ENCODE data around the gene UNC5B.

Gene UNC5B

GRCh38 chr10:71212318-71213126 lies at the start of gene UNC5B:
UNC5B (plus strand) TSS chr10:71212570; CDS start chr10:71212986, 416 bp downstream.
- peak; percentile 95 for DNase-seq (ENCODE audit: low spot score)

GRCh38 chr10:71173466-71173865 lies 38.9 kb upstream of the UNC5B start:
- no peak for DNase-seq (ENCODE audit: low spot score)

- no peak for DNase-seq (ENCODE audit: low spot score)
Measured at GRCh38 chr10:71176661-71177060, 35.7 kb upstream of the UNC5B start.

- DNase-seq (ENCODE audit: low spot score) = no peak
Measured at GRCh38 chr10:71177651-71178199, 34.6 kb upstream of the UNC5B start.

DNA sequence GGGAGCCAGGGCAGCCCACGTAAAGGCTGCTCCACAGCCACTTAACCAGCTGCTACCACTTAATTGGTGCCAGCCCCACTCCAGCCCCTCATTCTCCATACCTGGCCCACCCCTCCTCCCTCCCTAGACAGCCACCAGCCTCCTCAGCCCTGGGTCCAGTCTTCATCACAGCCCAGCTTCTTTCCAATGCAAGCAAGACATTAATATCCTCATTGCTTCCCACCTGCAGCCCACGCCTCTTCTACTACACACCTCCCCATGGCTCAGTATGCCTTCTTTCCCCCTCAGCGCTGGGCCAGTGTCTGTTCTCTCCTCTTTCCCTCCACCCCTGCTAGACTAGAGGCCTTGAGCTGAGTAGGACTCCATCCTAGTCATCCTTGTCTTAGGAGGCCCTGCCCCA lies 33.5 kb upstream of the UNC5B start:
- DNase-seq (ENCODE audit: low spot score) = no peak

- no peak for DNase-seq (ENCODE audit: low spot score)
Measured at GRCh38 chr10:71179382-71179781, 33.0 kb upstream of the UNC5B start.

DNA sequence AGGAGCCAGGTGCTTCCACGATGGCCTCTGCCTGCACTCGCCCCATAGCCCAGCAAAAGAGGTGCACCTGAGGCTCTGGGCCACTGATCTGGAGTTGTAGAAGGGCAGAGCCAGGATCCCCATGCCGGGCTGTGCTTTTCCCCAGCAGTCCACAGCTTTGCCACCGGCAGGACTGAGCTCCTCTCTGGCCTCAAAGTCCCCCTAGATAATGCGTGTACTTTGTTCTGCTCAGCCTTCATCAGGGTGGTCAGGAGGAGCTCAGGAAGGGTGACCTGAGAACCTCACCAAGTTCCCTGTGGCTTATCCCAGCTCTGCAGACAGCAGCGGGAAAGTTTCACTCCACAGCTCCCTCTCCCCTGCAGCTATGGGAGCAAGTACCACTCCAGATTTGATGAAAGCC lies 27.9 kb upstream of the UNC5B start:
- no peak for DNase-seq (ENCODE audit: low spot score)

- DNase-seq (ENCODE audit: low spot score) = no peak
Measured at GRCh38 chr10:71185209-71185608, 27.2 kb upstream of the UNC5B start.

GRCh38 chr10:71187197-71187596 lies 25.2 kb upstream of the UNC5B start:
- DNase-seq (ENCODE audit: low spot score) = no peak

DNA sequence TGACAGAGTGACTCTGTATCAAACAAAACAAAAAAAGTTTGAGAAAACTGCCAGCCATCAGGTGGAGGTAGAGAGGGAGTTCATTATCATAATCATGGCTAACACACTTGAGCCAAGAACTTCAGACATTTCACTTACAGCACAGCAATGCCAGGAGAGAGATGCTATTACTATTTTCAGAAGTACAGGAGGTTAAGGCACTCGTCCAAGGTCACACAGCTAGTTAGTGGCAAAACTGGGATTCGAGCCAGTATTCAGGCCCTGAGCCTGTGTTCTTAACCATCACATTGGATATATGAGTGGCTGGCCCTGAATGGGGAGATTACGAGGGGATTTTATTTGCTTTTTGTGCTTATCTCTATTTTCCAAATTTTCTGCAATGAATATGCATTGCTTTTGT lies 24.8 kb upstream of the UNC5B start:
- no peak for DNase-seq (ENCODE audit: low spot score)

DNA sequence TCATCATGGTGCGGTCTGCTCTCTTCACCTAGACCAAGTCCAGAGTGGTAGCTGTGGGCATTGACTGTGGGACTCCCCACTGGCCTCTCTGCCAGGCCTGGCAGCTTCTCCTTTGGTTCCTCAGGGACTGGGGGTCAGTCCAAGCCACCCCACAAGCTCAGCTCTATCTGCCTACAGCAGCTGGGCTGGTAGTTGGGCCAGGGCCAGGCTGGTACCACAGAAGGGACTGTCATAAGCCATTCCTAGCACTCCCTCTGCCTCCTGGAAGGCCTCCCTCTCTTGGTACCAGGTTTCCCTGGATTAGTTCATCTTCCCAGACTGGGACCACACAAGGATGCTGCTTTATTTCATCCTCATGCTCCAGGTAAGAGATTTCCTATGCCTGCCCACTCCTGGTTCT lies 24.2 kb upstream of the UNC5B start:
- DNase-seq (ENCODE audit: low spot score) = no peak

GRCh38 chr10:71191019-71191418 lies 21.4 kb upstream of the UNC5B start:
- DNase-seq (ENCODE audit: low spot score) = no peak

GRCh38 chr10:71191551-71192076 lies 20.8 kb upstream of the UNC5B start:
- DNase-seq (ENCODE audit: low spot score) = no peak

GRCh38 chr10:71193516-71193915 lies 18.9 kb upstream of the UNC5B start:
- DNase-seq (ENCODE audit: low spot score) = no peak

DNA sequence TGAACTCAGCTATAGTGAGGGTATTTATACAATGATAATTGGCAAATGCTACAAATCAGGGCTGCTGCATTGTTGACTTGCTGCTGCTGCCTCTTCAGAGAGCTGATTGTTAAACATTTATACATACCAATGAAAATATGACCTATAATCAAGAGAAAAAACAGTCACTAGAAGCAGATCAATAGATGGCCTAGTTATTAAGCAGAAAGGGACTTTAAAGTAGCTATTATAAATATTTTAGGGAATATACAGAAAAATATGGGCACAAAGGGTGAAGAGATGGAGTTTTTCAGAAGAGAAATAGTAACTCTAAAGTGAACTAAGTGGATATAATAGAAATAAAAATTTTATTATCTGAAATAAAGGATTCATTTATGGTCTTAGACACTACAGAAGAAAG lies 14.4 kb upstream of the UNC5B start:
- no peak for DNase-seq (ENCODE audit: low spot score)

DNA sequence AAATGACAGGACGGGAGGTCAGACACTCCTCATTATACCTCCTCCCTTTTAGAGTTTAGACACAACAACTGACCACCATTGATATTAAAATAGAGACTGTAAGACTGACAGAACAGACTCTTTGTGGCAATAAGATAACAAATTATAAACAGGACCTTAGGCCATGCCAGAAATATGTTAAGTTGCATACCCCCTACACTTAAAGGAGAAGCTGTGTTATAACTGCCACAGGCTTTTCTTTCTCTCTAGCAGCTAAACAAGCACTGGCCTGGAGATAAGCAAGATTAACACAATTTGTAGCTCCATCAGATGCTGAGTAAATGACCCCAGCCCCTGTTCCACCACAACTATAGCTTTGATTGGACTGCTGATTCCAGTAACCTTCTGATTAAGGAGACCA lies 10.5 kb upstream of the UNC5B start:
- DNase-seq (ENCODE audit: low spot score) = no peak

DNA sequence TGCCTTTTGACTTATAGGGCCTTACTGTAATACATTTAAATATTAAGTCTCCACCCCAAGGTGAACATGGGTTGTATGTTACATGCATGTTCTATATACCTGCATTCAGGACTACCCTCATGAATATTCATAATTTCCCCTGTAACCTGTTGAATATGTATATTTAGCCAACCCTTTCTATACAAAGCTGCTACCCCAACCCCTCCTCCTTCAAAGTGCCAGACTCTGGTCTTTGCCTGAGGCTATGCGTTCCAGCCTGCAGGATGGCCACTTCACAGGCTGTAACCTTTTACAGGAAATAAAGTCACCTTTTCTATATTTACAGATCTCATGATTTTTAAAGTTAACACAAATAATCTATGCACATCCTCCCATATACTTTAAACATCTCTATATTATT lies 10.1 kb upstream of the UNC5B start:
- DNase-seq (ENCODE audit: low spot score) = no peak

DNA sequence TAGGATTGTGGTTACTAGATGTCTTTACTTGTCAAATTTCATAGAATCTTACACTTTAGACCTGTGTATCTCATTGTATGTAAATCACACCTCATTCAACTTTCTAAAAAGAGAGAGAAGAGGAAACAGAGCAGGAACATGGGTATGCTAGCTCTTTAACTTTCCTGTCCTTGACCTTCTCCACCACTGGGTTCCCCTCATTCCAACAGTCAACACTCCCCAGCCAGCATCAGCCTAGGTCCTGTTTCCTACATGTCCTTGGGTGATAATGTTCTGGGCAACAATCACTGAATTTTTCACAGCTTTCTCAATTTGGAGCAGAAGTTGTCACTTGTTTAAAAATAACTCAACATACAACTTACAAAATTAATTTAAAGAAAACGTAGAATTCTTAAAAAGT lies 9.2 kb upstream of the UNC5B start:
- no peak for DNase-seq (ENCODE audit: low spot score)

- no peak for DNase-seq (ENCODE audit: low spot score)
Measured at GRCh38 chr10:71203716-71204115, 8.7 kb upstream of the UNC5B start.

GRCh38 chr10:71204746-71205145 lies 7.6 kb upstream of the UNC5B start:
- no peak for DNase-seq (ENCODE audit: low spot score)

DNA sequence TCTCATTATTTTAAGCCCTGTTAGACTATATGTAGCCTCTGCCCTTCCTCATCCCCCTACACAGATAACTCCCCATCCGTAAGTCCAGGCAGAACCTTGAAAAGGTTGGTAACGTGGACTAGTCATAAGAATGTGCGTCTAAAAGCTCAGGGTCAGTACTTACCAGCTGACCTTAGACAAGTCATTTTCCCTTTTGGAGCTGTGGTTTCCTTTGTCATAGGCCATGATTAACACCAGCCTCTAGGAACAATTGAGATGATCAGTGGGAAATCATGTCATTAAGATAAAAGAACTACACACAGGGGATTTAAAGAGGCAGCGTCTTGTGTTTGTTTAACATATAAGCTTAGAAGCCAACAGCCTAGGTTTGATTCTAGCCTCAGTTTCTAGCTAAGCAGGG lies 6.9 kb upstream of the UNC5B start:
- DNase-seq (ENCODE audit: low spot score) = no peak

DNA sequence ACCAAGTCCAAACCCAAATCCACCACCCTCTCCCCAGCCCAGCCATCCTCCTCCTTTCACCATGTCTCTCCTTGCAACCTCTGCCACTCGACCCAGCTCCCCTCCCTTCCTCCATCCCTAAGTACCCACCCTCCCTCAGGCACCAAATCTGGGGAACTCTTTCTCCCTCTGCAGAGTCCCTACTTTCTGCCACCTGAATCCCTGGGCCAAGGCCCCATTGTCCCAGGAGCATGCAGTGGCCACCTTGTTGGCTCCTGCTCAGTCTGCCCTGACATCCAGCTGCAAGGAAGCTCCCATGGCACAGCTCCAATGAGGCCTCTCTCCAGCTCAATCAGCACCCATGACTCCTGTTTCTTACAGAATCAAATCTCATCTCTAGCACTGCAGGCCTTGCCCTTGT lies 5.5 kb upstream of the UNC5B start:
- no peak for DNase-seq (ENCODE audit: low spot score)

- no peak for DNase-seq (ENCODE audit: low spot score)
Measured at GRCh38 chr10:71207578-71207977, 4.8 kb upstream of the UNC5B start.

DNA sequence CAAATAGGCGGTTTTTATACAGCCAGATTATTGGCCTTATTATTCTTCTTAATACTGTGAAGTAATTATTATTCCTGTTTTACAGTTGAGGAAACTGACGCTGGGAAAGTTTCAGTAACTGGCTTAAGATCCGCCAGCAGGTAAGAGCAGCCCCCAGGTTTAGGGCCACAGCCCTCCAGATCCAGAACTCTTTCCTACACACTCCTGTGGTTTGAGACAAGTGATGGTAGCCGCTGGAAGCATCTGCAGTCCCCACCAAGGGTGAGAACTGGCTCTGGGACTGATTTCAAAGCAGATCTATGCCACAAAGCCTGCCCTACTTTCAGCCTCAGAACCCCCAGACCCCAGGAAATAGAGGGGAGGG lies 3.0 kb upstream of the UNC5B start:
- no peak for DNase-seq (ENCODE audit: low spot score)
